HG03378 (cell line): Measurements from ENCODE around the gene MTERF2.
"Not testable (repeated sequence)": the region's sequence is repeated elsewhere in the genome, so short reads cannot be mapped to it uniquely, and the experiment has no call there.

Experiments used
- ATAC-seq: cut with Tn5 transposase; IDR thresholded peaks from one replicate; pipeline ENCODE4 v1.9.1; 2021; ENCODE audit warnings: mild to moderate bottlenecking, moderate library complexity; ENCODE audit not compliant: unreplicated experiment

MTERF2 gene

GRCh38 chr12:106986625-106987389 is at the start of gene MTERF2:
MTERF2 (minus strand) TSS chr12:106987146; CDS start chr12:106978714, 8,432 bp downstream.
- peak; percentile 87 for ATAC-seq

- ATAC-seq = no peak
Observed at GRCh38 chr12:107035733-107036132, 48.8 kb upstream of the MTERF2 start.

- no peak for ATAC-seq
Observed at GRCh38 chr12:107033758-107034739, 47.1 kb upstream of the MTERF2 start.

GRCh38 chr12:107032266-107032665 is 45.3 kb upstream of the MTERF2 start:
- ATAC-seq = no peak

GRCh38 chr12:107031061-107031460 is 44.1 kb upstream of the MTERF2 start:
- no peak for ATAC-seq

- no peak for ATAC-seq
Observed at GRCh38 chr12:107029081-107029480, 42.1 kb upstream of the MTERF2 start.

- ATAC-seq = no peak
Observed at GRCh38 chr12:107027636-107028053, 40.7 kb upstream of the MTERF2 start.

GRCh38 chr12:107026806-107027635 is 40.1 kb upstream of the MTERF2 start:
- ATAC-seq = no peak

- not testable (repeated sequence) for ATAC-seq
Observed at GRCh38 chr12:107026356-107026755, 39.4 kb upstream of the MTERF2 start.

GRCh38 chr12:107025671-107026070 is 38.7 kb upstream of the MTERF2 start:
- ATAC-seq = no peak

GRCh38 chr12:107019546-107019945 is 32.6 kb upstream of the MTERF2 start:
- ATAC-seq = no peak

- ATAC-seq = no peak
Observed at GRCh38 chr12:107017042-107017441, 30.1 kb upstream of the MTERF2 start.

GRCh38 chr12:107014055-107014454 is 27.1 kb upstream of the MTERF2 start:
- no peak for ATAC-seq

GRCh38 chr12:107012736-107013425 is 25.9 kb upstream of the MTERF2 start:
- no peak for ATAC-seq

- no peak for ATAC-seq
Observed at GRCh38 chr12:107011519-107011918, 24.6 kb upstream of the MTERF2 start.

- no peak for ATAC-seq
Observed at GRCh38 chr12:107007411-107007810, 20.5 kb upstream of the MTERF2 start.

GRCh38 chr12:107002665-107003064 is 15.7 kb upstream of the MTERF2 start:
- ATAC-seq = not testable (repeated sequence)

- no peak for ATAC-seq
Observed at GRCh38 chr12:106999446-106999845, 12.5 kb upstream of the MTERF2 start.

GRCh38 chr12:106997916-106998315 is 11.0 kb upstream of the MTERF2 start:
- no peak for ATAC-seq

- not testable (repeated sequence) for ATAC-seq
Observed at GRCh38 chr12:106996102-106996501, 9.2 kb upstream of the MTERF2 start.
